Nephron progenitor cell (in vitro differentiated cells): ENCODE data around the gene PLXNA4.
A peak's percentile ranks its signal among the peaks of the same experiment; 100 is the strongest.

Source experiments
- DNase-seq: peaks from one replicate; pipeline ENCODE4 v3.0.0; 2021
- H3K27ac Mint-ChIP-seq: 2 replicates; pipeline ENCODE4 v1.8.0; 2021; ENCODE audit warnings: mild to moderate bottlenecking, moderate library complexity, mixed read lengths
- H3K27me3 Mint-ChIP-seq: 2 replicates; pipeline ENCODE4 v1.8.0; 2021; ENCODE audit warnings: mild to moderate bottlenecking, low read depth, mixed read lengths; ENCODE audit not compliant: poor library complexity
- H3K36me3 Mint-ChIP-seq: 2 replicates; pipeline ENCODE4 v1.8.0; 2021; ENCODE audit warnings: low read depth, mixed read lengths
- H3K4me1 Mint-ChIP-seq: 2 replicates; pipeline ENCODE4 v1.8.0; 2021; ENCODE audit warnings: mixed read lengths
- H3K4me3 Mint-ChIP-seq: 2 replicates; pipeline ENCODE4 v1.8.0; 2021; ENCODE audit warnings: mild to moderate bottlenecking, moderate library complexity, mixed read lengths
- H3K9me3 Mint-ChIP-seq: 2 replicates; pipeline ENCODE4 v1.8.0; 2021; ENCODE audit warnings: mild to moderate bottlenecking, moderate library complexity, mixed read lengths
- CTCF ChIP-seq: fragments of 200-600 bp; sonication (generic); IDR thresholded peaks from 2 replicates; pipeline ENCODE4 v1.5.0; 2021; ENCODE audit warnings: antibody characterized with exemption

Gene PLXNA4

GRCh38 chr7:132545756-132546155, 30.5 kb downstream of the PLXNA4 start:
- Mint-ChIP-seq H3K4me3 (no peak overlapping the region), H3K9me3 (peaks cover 11% of the 10 kb centered on the region), H3K36me3 (peaks cover 2% of the 10 kb centered on the region), H3K27ac (no peak overlapping the region), H3K27me3 (peaks cover 42% of the 10 kb centered on the region), H3K4me1 (peaks cover 5% of the 10 kb centered on the region)
- DNase-seq = no peak
- TF ChIP-seq CTCF = no peak

GRCh38 chr7:132544999-132545398, 31.3 kb downstream of the PLXNA4 start:
- TF ChIP-seq CTCF = no peak
- H3K9me3 Mint-ChIP-seq = peaks cover 4% of the 10 kb centered on the region
- peaks cover 5% of the 10 kb centered on the region for H3K4me1 Mint-ChIP-seq
- peaks cover 36% of the 10 kb centered on the region for H3K27me3 Mint-ChIP-seq
- H3K36me3 Mint-ChIP-seq = no peaks in the 10 kb centered on the region
- no peak for DNase-seq
- no peak overlapping the region for H3K27ac Mint-ChIP-seq
- no peak overlapping the region for H3K4me3 Mint-ChIP-seq

GRCh38 chr7:132544025-132544424, 32.2 kb downstream of the PLXNA4 start:
- no peak for TF ChIP-seq CTCF
- H3K4me3 Mint-ChIP-seq = no peak overlapping the region
- H3K4me1 Mint-ChIP-seq = peaks cover 8% of the 10 kb centered on the region
- H3K27me3 Mint-ChIP-seq = peaks cover 37% of the 10 kb centered on the region
- no peak overlapping the region for H3K27ac Mint-ChIP-seq
- no peak for DNase-seq
- no peaks in the 10 kb centered on the region for H3K36me3 Mint-ChIP-seq
- H3K9me3 Mint-ChIP-seq = no peaks in the 10 kb centered on the region

- H3K4me3 Mint-ChIP-seq = no peak overlapping the region
- no peak for TF ChIP-seq CTCF
- H3K27me3 Mint-ChIP-seq = peaks cover 41% of the 10 kb centered on the region
These were observed 33.4 kb downstream of the PLXNA4 start for GRCh38 chr7:132542895-132543294.

GRCh38 chr7:132541656-132542055, 34.6 kb downstream of the PLXNA4 start:
- DNase-seq = no peak
- Mint-ChIP-seq H3K27ac (no peak overlapping the region), H3K36me3 (no peaks in the 10 kb centered on the region), H3K4me1 (peaks cover 32% of the 10 kb centered on the region), H3K9me3 (no peaks in the 10 kb centered on the region), H3K27me3 (peaks cover 31% of the 10 kb centered on the region), H3K4me3 (no peak overlapping the region)
- no peak for TF ChIP-seq CTCF

More at GRCh38 chr7:132542895-132543294, 33.4 kb downstream of the PLXNA4 start:
- no peak overlapping the region for H3K27ac Mint-ChIP-seq
- DNase-seq = no peak
- H3K36me3 Mint-ChIP-seq = no peaks in the 10 kb centered on the region
- H3K9me3 Mint-ChIP-seq = no peaks in the 10 kb centered on the region
- H3K4me1 Mint-ChIP-seq = peaks cover 19% of the 10 kb centered on the region

- no peaks in the 10 kb centered on the region for H3K9me3 Mint-ChIP-seq
- TF ChIP-seq CTCF = no peak
- peak; percentile 44 for DNase-seq
- peak overlapping the region; percentile 47 for H3K4me3 Mint-ChIP-seq
- peaks cover 40% of the 10 kb centered on the region for H3K4me1 Mint-ChIP-seq
- H3K36me3 Mint-ChIP-seq = no peaks in the 10 kb centered on the region
- peak overlapping the region; percentile 71 for H3K27ac Mint-ChIP-seq
- H3K27me3 Mint-ChIP-seq = peaks cover 38% of the 10 kb centered on the region
These were observed 38.7 kb downstream of the PLXNA4 start for GRCh38 chr7:132537456-132538145.
